Gastroesophageal sphincter (tissue), 4 donors: ENCODE results near the gene SYNPO. TPM values are rescaled to one million over a fixed set of nuclear protein-coding genes. Genes with fewer than 3 reads are reported as not detected.

ENCODE experiments used
- ATAC-seq: fragments of 150-250 bp; one replicate; pipeline ENCODE4 v1.9.1; 2016; ENCODE audit warnings: mild to moderate bottlenecking, moderate library complexity
- H3K27ac ChIP-seq, 4 donors: fragments of 200-600 bp; sonication (generic) in 3 of 4; 1 replicate in 3 of 4; 2 replicates in 1 of 4; pipeline ENCODE4 v1.5.1; 2016 to 2019
- H3K27me3 ChIP-seq: fragments of 200-600 bp; sonication (generic); one replicate; pipeline ENCODE4 v1.5.1; 2019
- H3K36me3 ChIP-seq, 2 donors: fragments of 200-600 bp; sonication (generic); one replicate each; pipeline ENCODE4 v1.5.1; 2019; ENCODE audit warnings: control low read depth in 1 of 2
- H3K4me1 ChIP-seq, 3 donors: fragments of 200-600 bp; sonication (generic); 1 replicate in 2 of 3; 2 replicates in 1 of 3; pipeline ENCODE4 v1.5.1; 2016 to 2019; ENCODE audit warnings: control low read depth in 2 of 3
- H3K4me3 ChIP-seq, 2 donors: fragments of 200-600 bp; sonication (generic); one replicate each; pipeline ENCODE4 v1.5.1; 2019; ENCODE audit warnings: mild to moderate bottlenecking in 1 of 2, moderate library complexity in 1 of 2
- H3K9me3 ChIP-seq, 3 donors: fragments of 200-600 bp; sonication (generic); one replicate each; pipeline ENCODE4 v1.5.1; 2017 to 2019; ENCODE audit warnings: control low read depth in 2 of 3
- EP300 ChIP-seq: sonication (generic); formaldehyde crosslinking; IDR thresholded peaks from one replicate; pipeline ENCODE4 v1.6.1; 2017; ENCODE audit warnings: antibody characterized with exemption, mild to moderate bottlenecking
- POLR2A ChIP-seq, 2 donors: fragments of 450-650 bp; IDR thresholded peaks; one replicate each; pipeline ENCODE4 v1.6.1; 2017; ENCODE audit warnings: antibody characterized with exemption in 2 of 2, mild to moderate bottlenecking in 2 of 2, moderate library complexity in 1 of 2
- POLR2AphosphoS5 ChIP-seq: sonication (generic); formaldehyde crosslinking; IDR thresholded peaks from one replicate; pipeline ENCODE4 v1.6.1; 2017; ENCODE audit warnings: antibody characterized with exemption
- WGBS, 2 donors: methylation state at CpG; one replicate each; pipeline ENCODE4 v1.1.5; 2018; ENCODE audit warnings: low coverage in 1 of 2; 5-methylcytosine and 5-hydroxymethylcytosine counted together
- total RNA-seq, 4 donors: library from RNA; depleted of rRNA; stranded (reverse); fragments of >200 nt; gene quantifications; one replicate each; pipeline ENCODE4 v1.1.0, GENCODE V29; 2016
- TF ChIP-seq, protein P1 (sequence below), 4 experiments: fragments of 200-600 bp in 2 of 4; fragments of 450-650 bp in 2 of 4; sonication (generic) in 1 of 4; IDR thresholded peaks; one replicate each; pipeline ENCODE4 v1.5.1; 2017 to 2019; ENCODE audit warnings: antibody characterized with exemption in 4 of 4, mild to moderate bottlenecking in 2 of 4, moderate library complexity in 2 of 4

Gene SYNPO, protein sequence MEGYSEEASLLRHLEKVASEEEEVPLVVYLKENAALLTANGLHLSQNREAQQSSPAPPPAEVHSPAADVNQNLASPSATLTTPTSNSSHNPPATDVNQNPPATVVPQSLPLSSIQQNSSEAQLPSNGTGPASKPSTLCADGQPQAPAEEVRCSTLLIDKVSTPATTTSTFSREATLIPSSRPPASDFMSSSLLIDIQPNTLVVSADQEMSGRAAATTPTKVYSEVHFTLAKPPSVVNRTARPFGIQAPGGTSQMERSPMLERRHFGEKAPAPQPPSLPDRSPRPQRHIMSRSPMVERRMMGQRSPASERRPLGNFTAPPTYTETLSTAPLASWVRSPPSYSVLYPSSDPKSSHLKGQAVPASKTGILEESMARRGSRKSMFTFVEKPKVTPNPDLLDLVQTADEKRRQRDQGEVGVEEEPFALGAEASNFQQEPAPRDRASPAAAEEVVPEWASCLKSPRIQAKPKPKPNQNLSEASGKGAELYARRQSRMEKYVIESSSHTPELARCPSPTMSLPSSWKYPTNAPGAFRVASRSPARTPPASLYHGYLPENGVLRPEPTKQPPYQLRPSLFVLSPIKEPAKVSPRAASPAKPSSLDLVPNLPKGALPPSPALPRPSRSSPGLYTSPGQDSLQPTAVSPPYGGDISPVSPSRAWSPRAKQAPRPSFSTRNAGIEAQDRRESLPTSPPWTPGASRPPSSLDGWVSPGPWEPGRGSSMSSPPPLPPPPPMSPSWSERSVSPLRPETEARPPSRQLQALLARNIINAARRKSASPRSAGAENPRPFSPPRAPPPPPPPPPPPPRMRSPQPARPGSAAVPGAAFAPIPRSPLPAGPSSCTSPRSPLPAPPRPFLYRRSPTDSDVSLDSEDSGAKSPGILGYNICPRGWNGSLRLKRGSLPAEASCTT
- total RNA-seq: 10 to 100 TPM; 31.6 to 50.5 (median 37.4) TPM

- peak within 1 kb of the TSS; percentile 45 to 92 (median 85) for H3K27ac ChIP-seq
- peak; percentile 76 for ATAC-seq
- peak within 1 kb of the TSS in 1 of 2 donors; percentile 15 for H3K4me3 ChIP-seq
- H3K36me3 ChIP-seq: no peaks in the 10 kb centered on the region
- no peaks in the 10 kb centered on the region for H3K27me3 ChIP-seq
- peak; percentile 79 for TF ChIP-seq POLR2AphosphoS5
- no peak for TF ChIP-seq EP300
- TF ChIP-seq, protein P1, sequence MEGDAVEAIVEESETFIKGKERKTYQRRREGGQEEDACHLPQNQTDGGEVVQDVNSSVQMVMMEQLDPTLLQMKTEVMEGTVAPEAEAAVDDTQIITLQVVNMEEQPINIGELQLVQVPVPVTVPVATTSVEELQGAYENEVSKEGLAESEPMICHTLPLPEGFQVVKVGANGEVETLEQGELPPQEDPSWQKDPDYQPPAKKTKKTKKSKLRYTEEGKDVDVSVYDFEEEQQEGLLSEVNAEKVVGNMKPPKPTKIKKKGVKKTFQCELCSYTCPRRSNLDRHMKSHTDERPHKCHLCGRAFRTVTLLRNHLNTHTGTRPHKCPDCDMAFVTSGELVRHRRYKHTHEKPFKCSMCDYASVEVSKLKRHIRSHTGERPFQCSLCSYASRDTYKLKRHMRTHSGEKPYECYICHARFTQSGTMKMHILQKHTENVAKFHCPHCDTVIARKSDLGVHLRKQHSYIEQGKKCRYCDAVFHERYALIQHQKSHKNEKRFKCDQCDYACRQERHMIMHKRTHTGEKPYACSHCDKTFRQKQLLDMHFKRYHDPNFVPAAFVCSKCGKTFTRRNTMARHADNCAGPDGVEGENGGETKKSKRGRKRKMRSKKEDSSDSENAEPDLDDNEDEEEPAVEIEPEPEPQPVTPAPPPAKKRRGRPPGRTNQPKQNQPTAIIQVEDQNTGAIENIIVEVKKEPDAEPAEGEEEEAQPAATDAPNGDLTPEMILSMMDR (IDR thresholded peaks at IDR 0.05): peak in 1 of 4 experiments; percentile 4
- H3K9me3 ChIP-seq: no peaks in the 10 kb centered on the region
- H3K4me1 ChIP-seq: peaks cover 21 to 100% (median 74%) of the 10 kb centered on the region in 3 donors
- 18 to 20% methylated on average over 6 to 13 of the region's 14 CpGs for WGBS, 2 donors
Observed at GRCh38 chr5:150640311-150641005, at the start of gene SYNPO. SYNPO (plus strand) TSS chr5:150640660; CDS start chr5:150648276, 7,616 bp downstream.

DNA sequence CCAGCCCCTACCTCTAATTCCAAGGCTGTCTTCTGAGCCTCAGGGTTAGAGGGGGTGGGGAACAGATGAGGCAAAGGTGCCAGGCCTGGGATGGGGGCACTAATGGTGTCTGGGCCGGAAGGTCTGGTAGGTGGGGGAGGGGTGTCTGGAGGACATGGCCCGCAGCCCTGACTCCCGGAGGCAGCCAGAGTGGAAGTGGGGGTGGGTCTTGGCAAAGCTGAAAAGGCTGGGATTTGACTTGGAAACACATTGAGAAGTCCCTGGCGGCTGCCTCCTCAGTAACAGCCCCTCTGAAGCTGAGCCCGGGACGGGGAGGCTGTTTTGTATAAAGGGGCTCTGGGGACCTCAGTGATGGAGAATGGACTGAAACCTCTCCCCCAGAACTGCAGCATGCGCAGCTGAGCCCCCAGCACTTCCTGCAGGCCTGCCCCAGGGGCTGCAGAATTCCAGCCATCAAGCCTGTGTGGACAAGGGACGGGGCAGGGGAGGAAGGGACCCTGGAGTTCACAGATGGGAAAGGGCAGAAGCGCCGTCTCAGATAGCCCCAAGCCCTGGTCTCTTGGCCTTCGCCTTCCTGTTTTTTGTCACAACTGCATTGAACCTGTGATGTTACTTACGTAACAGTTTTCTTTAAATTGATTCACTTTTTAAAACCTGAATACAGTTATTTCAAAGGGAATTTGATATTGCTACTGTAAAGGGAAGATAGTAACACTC lies 49.3 kb upstream of the SYNPO start:
- H3K27me3 ChIP-seq: no peaks in the 10 kb centered on the region
- 38 to 71% methylated on average over 6 to 12 of the region's 12 CpGs for WGBS, 2 donors
- H3K4me1 ChIP-seq: peaks cover 0 to 47% (median 19%) of the 10 kb centered on the region in 3 donors
- H3K36me3 ChIP-seq: no peaks in the 10 kb centered on the region
- H3K4me3 ChIP-seq: no peak overlapping the region
- no peak for ATAC-seq
- TF ChIP-seq, protein P1 (IDR thresholded peaks at IDR 0.05): no peak
- TF ChIP-seq EP300 (no peak), POLR2A (IDR thresholded peaks at IDR 0.05) (no peak), POLR2AphosphoS5 (no peak)
- peak overlapping the region in 2 of 4 donors; percentile 57 to 61 for H3K27ac ChIP-seq
- H3K9me3 ChIP-seq: no peaks in the 10 kb centered on the region

- no peak for ATAC-seq
- no peak overlapping the region for H3K4me3 ChIP-seq
- H3K4me1 ChIP-seq: peaks cover 0 to 47% (median 19%) of the 10 kb centered on the region in 3 donors
- H3K27ac ChIP-seq: peak overlapping the region in 3 of 4 donors; percentile 6 to 46 (median 23)
- TF ChIP-seq EP300: no peak
- TF ChIP-seq, protein P1 (IDR thresholded peaks at IDR 0.05): no peak
- TF ChIP-seq POLR2A (IDR thresholded peaks at IDR 0.05): no peak
- no peak for TF ChIP-seq POLR2AphosphoS5
- WGBS, 2 donors: 89% methylated on average over 1 of the region's 4 CpGs; no CpG with 5 or more reads in 1 of the 2 donors
- no peaks in the 10 kb centered on the region for H3K36me3 ChIP-seq
- H3K27me3 ChIP-seq: no peaks in the 10 kb centered on the region
- no peaks in the 10 kb centered on the region for H3K9me3 ChIP-seq
Observed at GRCh38 chr5:150593593-150593992, 46.9 kb upstream of the SYNPO start.

DNA sequence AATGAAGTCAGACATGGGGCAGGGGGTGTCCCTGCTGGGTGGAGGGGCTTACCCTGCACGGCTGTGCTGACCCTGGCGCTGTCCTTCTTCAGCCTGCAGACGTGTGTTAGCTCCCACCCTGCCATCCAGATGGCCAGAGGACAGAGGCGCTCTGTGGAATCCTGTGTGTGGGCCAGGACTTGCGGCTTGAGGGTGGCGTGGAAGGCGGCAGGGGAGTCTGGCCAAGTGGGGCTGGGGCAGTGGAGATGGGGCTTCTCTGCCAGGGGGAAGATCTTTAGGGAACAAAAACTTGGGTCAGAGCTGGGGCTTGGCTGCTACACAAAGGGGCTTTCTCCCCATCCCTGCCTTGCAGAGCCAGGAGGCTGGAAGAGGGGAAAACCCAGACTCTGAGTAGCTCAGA lies 46.5 kb upstream of the SYNPO start:
- TF ChIP-seq POLR2AphosphoS5 (no peak), POLR2A (IDR thresholded peaks at IDR 0.05) (no peak), EP300 (no peak)
- TF ChIP-seq, protein P1 (IDR thresholded peaks at IDR 0.05): no peak
- Histone ChIP-seq H3K27me3 (no peaks in the 10 kb centered on the region), H3K4me3 (no peak overlapping the region), H3K27ac (peak overlapping the region in 3 of 4 donors; percentile 6 to 46 (median 23)), H3K4me1 (peaks cover 0 to 47% (median 19%) of the 10 kb centered on the region in 3 donors), H3K36me3 (no peaks in the 10 kb centered on the region), H3K9me3 (no peaks in the 10 kb centered on the region)
- WGBS, 2 donors: no CpG with 5 or more reads among the region's 7 CpGs
- ATAC-seq: no peak
